Trophoblast cell (in vitro differentiated cells and primary cell): ENCODE measurements around the gene NKAP.

Experiments used
- DNase-seq, 2 donors: peaks; one replicate each; pipeline ENCODE4 v3.0.0-alpha.2; 2016
- H2AFZ ChIP-seq: 2 replicates; pipeline ENCODE4 v1.6.1; 2013; ENCODE audit warnings: low read length, moderate library complexity, mild to moderate bottlenecking; ENCODE audit not compliant: insufficient read depth, poor library complexity
- H2AK5ac ChIP-seq: 2 replicates; pipeline ENCODE4 v1.6.1; 2013; ENCODE audit warnings: mild to moderate bottlenecking, low read length
- H2BK120ac ChIP-seq: 2 replicates; pipeline ENCODE4 v1.6.1; 2013; ENCODE audit warnings: low read length, mild to moderate bottlenecking, moderate library complexity; ENCODE audit not compliant: insufficient read depth, poor library complexity
- H2BK12ac ChIP-seq: 2 replicates; pipeline ENCODE4 v1.6.1; 2013; ENCODE audit warnings: mild to moderate bottlenecking, low read length, moderate library complexity
- H2BK5ac ChIP-seq: 2 replicates; pipeline ENCODE4 v1.6.1; 2013; ENCODE audit warnings: low read length, low read depth, moderate library complexity, mild to moderate bottlenecking; ENCODE audit not compliant: poor library complexity
- H3K14ac ChIP-seq: 2 replicates; pipeline ENCODE4 v1.6.1; 2013; ENCODE audit warnings: mild to moderate bottlenecking, low read length
- H3K18ac ChIP-seq: 2 replicates; pipeline ENCODE4 v1.6.1; 2013; ENCODE audit warnings: mild to moderate bottlenecking, low read length
- H3K23ac ChIP-seq: 2 replicates; pipeline ENCODE4 v1.6.1; 2013; ENCODE audit warnings: low read length
- H3K27ac ChIP-seq: 2 replicates; pipeline ENCODE4 v1.5.1; 2013; ENCODE audit warnings: low read depth, mild to moderate bottlenecking, inconsistent platforms, low read length, moderate library complexity
- H3K27me3 ChIP-seq: 2 replicates; pipeline ENCODE4 v1.6.1; 2013; ENCODE audit warnings: inconsistent platforms, mild to moderate bottlenecking, low read length, moderate library complexity; ENCODE audit not compliant: insufficient read depth
- H3K36me3 ChIP-seq, 2 experiments: 1 replicate in 1 of 2; 2 replicates in 1 of 2; pipeline ENCODE4 v1.6.1; 2013; ENCODE audit warnings: low read length in 2 of 2, mild to moderate bottlenecking in 2 of 2, moderate library complexity in 1 of 2; ENCODE audit not compliant: insufficient read depth in 2 of 2, control insufficient read depth in 1 of 2
- H3K4ac ChIP-seq: 2 replicates; pipeline ENCODE4 v1.6.1; 2013; ENCODE audit warnings: low read depth, mild to moderate bottlenecking, low read length, moderate library complexity
- H3K4me1 ChIP-seq, 2 experiments: 1 replicate in 1 of 2; 2 replicates in 1 of 2; pipeline ENCODE4 v1.6.1; 2013; ENCODE audit warnings: low read length in 2 of 2, mild to moderate bottlenecking in 2 of 2, moderate library complexity in 1 of 2; ENCODE audit not compliant: insufficient read depth in 2 of 2, control insufficient read depth in 1 of 2
- H3K4me2 ChIP-seq: 2 replicates; pipeline ENCODE4 v1.6.1; 2013; ENCODE audit warnings: inconsistent platforms, mild to moderate bottlenecking, low read length, moderate library complexity
- H3K4me3 ChIP-seq: 2 replicates; pipeline ENCODE4 v1.5.1; 2013; ENCODE audit warnings: mild to moderate bottlenecking, low read depth, low read length, inconsistent platforms
- H3K79me1 ChIP-seq: one replicate; pipeline ENCODE4 v1.6.1; 2013; ENCODE audit warnings: low read length
- H3K79me2 ChIP-seq: 2 replicates; pipeline ENCODE4 v1.6.1; 2013; ENCODE audit warnings: low read length, mild to moderate bottlenecking; ENCODE audit not compliant: control insufficient read depth, insufficient read depth, poor library complexity
- H3K9ac ChIP-seq: 2 replicates; pipeline ENCODE4 v1.6.1; 2013; ENCODE audit warnings: mild to moderate bottlenecking, low read length
- H3K9me3 ChIP-seq: 2 replicates; pipeline ENCODE4 v1.6.1; 2013; ENCODE audit warnings: low read depth, mild to moderate bottlenecking, control low read depth, inconsistent platforms, low read length; ENCODE audit not compliant: insufficient read depth
- H4K12ac ChIP-seq: 2 replicates; pipeline ENCODE4 v1.6.1; 2013; ENCODE audit warnings: low read depth, mild to moderate bottlenecking, low read length, moderate library complexity
- H4K8ac ChIP-seq: 2 replicates; pipeline ENCODE4 v1.6.1; 2013; ENCODE audit warnings: low read depth, mild to moderate bottlenecking, low read length, moderate library complexity
- H4K91ac ChIP-seq: one replicate; pipeline ENCODE4 v1.6.1; 2013; ENCODE audit warnings: low read depth, mild to moderate bottlenecking, low read length, moderate library complexity
- WGBS: extraction: QIAGEN DNeasy Blood & Tissue Kit; methylation state at CpG from one replicate; pipeline ENCODE4 v1.1.7; 2013; ENCODE audit warnings: missing lambda C conversion rate; ENCODE audit not compliant: insufficient read length, insufficient coverage; ENCODE audit errors: extremely low coverage; 5-methylcytosine and 5-hydroxymethylcytosine counted together

Gene NKAP

GRCh38 chrX:119917877-119918276 is 25.7 kb downstream of the NKAP start:
- Histone ChIP-seq H3K4ac (no peak overlapping the region), H2AK5ac (no peak overlapping the region), H3K4me1 (no peaks in the 10 kb centered on the region), H3K36me3 (no peaks in the 10 kb centered on the region), H3K9me3 (no peaks in the 10 kb centered on the region), H3K4me3 (no peak overlapping the region), H3K4me2 (no peak overlapping the region), H3K27me3 (no peaks in the 10 kb centered on the region), H3K79me1 (no peaks in the 10 kb centered on the region), H3K27ac (no peak overlapping the region), H4K8ac (no peak overlapping the region), H3K9ac (no peak overlapping the region), H4K12ac (no peak overlapping the region), H2BK120ac (no peak overlapping the region), H2BK5ac (no peak overlapping the region), H3K79me2 (no peaks in the 10 kb centered on the region), H2BK12ac (no peak overlapping the region), H4K91ac (no peak overlapping the region), H2AFZ (no peak overlapping the region), H3K14ac (no peak overlapping the region), H3K18ac (no peak overlapping the region), H3K23ac (no peak overlapping the region)
- DNase-seq: no peak
- no CpG with 5 or more reads among the region's 2 CpGs for WGBS

GRCh38 chrX:119916310-119916709 is 27.2 kb downstream of the NKAP start:
- no peaks in the 10 kb centered on the region for H3K27me3 ChIP-seq
- no peak overlapping the region for H3K4me2 ChIP-seq
- no peak for DNase-seq
- H3K79me2 ChIP-seq: no peaks in the 10 kb centered on the region
- no peaks in the 10 kb centered on the region for H3K4me1 ChIP-seq
- no peak overlapping the region for H3K4me3 ChIP-seq
- H2BK120ac ChIP-seq: no peak overlapping the region
- no peak overlapping the region for H2AK5ac ChIP-seq
- H3K9me3 ChIP-seq: no peaks in the 10 kb centered on the region
- no peaks in the 10 kb centered on the region for H3K79me1 ChIP-seq
- no peak overlapping the region for H2AFZ ChIP-seq
- H4K91ac ChIP-seq: no peak overlapping the region
- no peak overlapping the region for H2BK5ac ChIP-seq
- no peak overlapping the region for H3K27ac ChIP-seq
- WGBS: no CpG with 5 or more reads among the region's 5 CpGs
- no peak overlapping the region for H2BK12ac ChIP-seq
- H4K12ac ChIP-seq: no peak overlapping the region
- H3K4ac ChIP-seq: no peak overlapping the region
- no peak overlapping the region for H3K18ac ChIP-seq
- H4K8ac ChIP-seq: no peak overlapping the region
- no peaks in the 10 kb centered on the region for H3K36me3 ChIP-seq
- no peak overlapping the region for H3K14ac ChIP-seq
- no peak overlapping the region for H3K23ac ChIP-seq
- H3K9ac ChIP-seq: no peak overlapping the region

GRCh38 chrX:119900976-119901375 is 42.6 kb downstream of the NKAP start:
- Histone ChIP-seq H3K79me2 (no peaks in the 10 kb centered on the region), H3K4ac (no peak overlapping the region), H3K14ac (no peak overlapping the region), H3K4me1 (no peaks in the 10 kb centered on the region), H4K91ac (no peak overlapping the region), H3K23ac (no peak overlapping the region), H3K18ac (no peak overlapping the region), H4K12ac (no peak overlapping the region), H3K27ac (no peak overlapping the region), H3K4me2 (no peak overlapping the region), H3K9ac (no peak overlapping the region), H2BK5ac (no peak overlapping the region), H3K9me3 (no peaks in the 10 kb centered on the region), H3K27me3 (no peaks in the 10 kb centered on the region), H3K4me3 (no peak overlapping the region), H2AK5ac (no peak overlapping the region), H2BK12ac (no peak overlapping the region), H4K8ac (no peak overlapping the region), H3K79me1 (no peaks in the 10 kb centered on the region), H3K36me3 (no peaks in the 10 kb centered on the region), H2AFZ (no peak overlapping the region), H2BK120ac (no peak overlapping the region)
- WGBS: no CpG with 5 or more reads among the region's 1 CpG
- no peak for DNase-seq

- no peak overlapping the region for H4K8ac ChIP-seq
- H2BK120ac ChIP-seq: no peak overlapping the region
- H3K9me3 ChIP-seq: no peaks in the 10 kb centered on the region
- H3K4ac ChIP-seq: no peak overlapping the region
- no peak overlapping the region for H2BK12ac ChIP-seq
- H2AK5ac ChIP-seq: no peak overlapping the region
- H3K79me2 ChIP-seq: no peaks in the 10 kb centered on the region
- H3K4me3 ChIP-seq: no peak overlapping the region
- H3K4me2 ChIP-seq: no peak overlapping the region
- no peak overlapping the region for H3K27ac ChIP-seq
- no peaks in the 10 kb centered on the region for H3K36me3 ChIP-seq
- no CpG with 5 or more reads among the region's 2 CpGs for WGBS
- H3K79me1 ChIP-seq: no peaks in the 10 kb centered on the region
- H3K4me1 ChIP-seq: peaks cover 0 to 3% of the 10 kb centered on the region in 2 experiments
- H3K23ac ChIP-seq: no peak overlapping the region
- no peak overlapping the region for H2AFZ ChIP-seq
- H3K27me3 ChIP-seq: no peaks in the 10 kb centered on the region
- no peak overlapping the region for H4K91ac ChIP-seq
- H2BK5ac ChIP-seq: no peak overlapping the region
- DNase-seq: no peak
- no peak overlapping the region for H3K18ac ChIP-seq
- no peak overlapping the region for H4K12ac ChIP-seq
- H3K9ac ChIP-seq: no peak overlapping the region
- H3K14ac ChIP-seq: no peak overlapping the region
Measured at GRCh38 chrX:119899125-119899524, 44.4 kb downstream of the NKAP start.
